G401 (cell line): Measurements from ENCODE around the gene SPATA2. TPM values are rescaled to one million over a fixed set of nuclear protein-coding genes. Genes with fewer than 3 reads are reported as not detected.
A peak's percentile ranks its signal among the peaks of the same experiment; 100 is the strongest.
"Not testable (repeated sequence)": the region's sequence is repeated elsewhere in the genome, so short reads cannot be mapped to it uniquely, and the experiment has no call there.

ENCODE experiments used
- DNase-seq: peaks from one replicate; pipeline ENCODE4 v3.0.0-alpha.2; 2015; ENCODE audit warnings: low spot score
- in situ Hi-C: cut with HindIII; loops from 2 replicates; pipeline ENCODE4 v1.10.0; 2016; ENCODE audit warnings: low sequenced_read_pairs, mixed read lengths
- total RNA-seq: library from RNA; depleted of rRNA; stranded (reverse); fragments of >200 nt; shearing (Covaris generic); gene quantifications from 2 replicates; pipeline ENCODE4 v1.2.3, GENCODE V29; 2014; rRNA removed

The SPATA2 gene
- total RNA-seq, 1 experiment from 2014 or later: 1.6 TPM

DNA sequence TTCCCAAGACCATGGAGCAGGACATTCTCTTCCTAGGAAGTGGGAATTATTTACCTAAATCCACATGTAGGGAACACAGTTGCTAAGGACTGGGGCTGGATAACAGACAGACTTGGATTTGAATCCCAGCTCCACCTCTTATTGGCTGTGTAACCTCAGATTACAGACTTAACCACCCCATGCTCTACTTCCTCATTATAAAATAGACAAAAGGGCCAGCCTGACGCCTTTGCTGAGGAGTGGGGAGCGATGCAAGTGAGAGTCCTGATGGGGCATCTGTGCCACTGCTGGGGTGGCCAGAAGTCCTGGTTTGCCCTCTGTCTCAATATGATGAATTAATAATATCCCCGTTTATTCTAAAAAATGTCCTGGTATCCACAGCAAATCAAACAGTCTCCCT is 46.8 kb downstream of the SPATA2 start:
- no peak for DNase-seq
- in situ Hi-C loops: no loop called here

GRCh38 chr20:49867453-49868215 is 47.7 kb downstream of the SPATA2 start:
- in situ Hi-C loops: no loop called here

GRCh38 chr20:49866051-49866450 is 49.3 kb downstream of the SPATA2 start:
- in situ Hi-C loops: no loop called here

More at GRCh38 chr20:49867453-49868215, 47.7 kb downstream of the SPATA2 start:
- no peak for DNase-seq

DNA sequence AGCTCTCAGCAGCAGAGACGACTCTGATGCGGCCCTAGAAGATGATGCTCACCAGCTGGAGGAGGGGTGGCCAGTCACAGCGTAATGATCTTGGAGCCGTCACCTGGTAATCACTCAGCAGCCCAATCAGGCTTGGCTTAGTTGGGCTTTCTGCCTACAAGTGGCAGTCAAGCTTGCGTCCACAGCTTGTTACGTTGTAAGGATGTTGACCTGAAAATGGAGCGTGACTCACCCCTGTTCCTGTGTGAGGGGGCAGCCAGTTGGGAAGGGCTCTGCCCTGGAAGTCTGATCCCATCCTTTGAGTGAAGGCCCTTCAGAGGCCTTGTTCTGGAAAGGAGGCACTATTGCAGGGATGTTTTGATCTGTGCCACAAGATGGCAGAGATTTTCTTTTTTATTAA is 49.8 kb downstream of the SPATA2 start:
- in situ Hi-C loops: no loop called here

More at GRCh38 chr20:49866051-49866450, 49.3 kb downstream of the SPATA2 start:
- no peak for DNase-seq

GRCh38 chr20:49863666-49864065 is 51.7 kb downstream of the SPATA2 start:
- DNase-seq: peak; percentile 95
- in situ Hi-C loops: no loop called here

More for the DNA sequence above, 49.8 kb downstream of the SPATA2 start:
- DNase-seq: no peak

GRCh38 chr20:49862607-49863200 is 52.6 kb downstream of the SPATA2 start:
- in situ Hi-C loops: no loop called here
- peak; percentile 78 for DNase-seq

DNA sequence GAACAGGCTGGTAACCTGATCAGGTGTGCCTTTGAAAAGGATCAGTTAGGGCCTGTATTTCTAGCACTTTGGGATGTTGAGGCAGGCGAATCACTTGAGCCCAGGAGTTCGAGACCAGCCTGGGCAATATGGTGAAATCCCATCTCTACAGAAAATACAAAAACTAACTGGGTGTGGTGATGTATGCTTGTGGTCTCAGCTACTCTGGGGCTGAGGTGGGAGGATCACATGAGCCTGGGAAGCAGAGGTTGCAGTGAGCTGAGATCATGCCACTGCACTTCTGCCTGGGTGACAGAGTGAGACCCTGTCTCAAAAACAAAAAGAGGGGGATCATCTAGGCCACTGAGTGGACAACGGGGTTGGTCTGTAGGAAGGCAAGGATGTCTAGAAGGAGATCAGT is 54.1 kb downstream of the SPATA2 start:
- in situ Hi-C loops, DNase-seq: not testable (repeated sequence)

DNA sequence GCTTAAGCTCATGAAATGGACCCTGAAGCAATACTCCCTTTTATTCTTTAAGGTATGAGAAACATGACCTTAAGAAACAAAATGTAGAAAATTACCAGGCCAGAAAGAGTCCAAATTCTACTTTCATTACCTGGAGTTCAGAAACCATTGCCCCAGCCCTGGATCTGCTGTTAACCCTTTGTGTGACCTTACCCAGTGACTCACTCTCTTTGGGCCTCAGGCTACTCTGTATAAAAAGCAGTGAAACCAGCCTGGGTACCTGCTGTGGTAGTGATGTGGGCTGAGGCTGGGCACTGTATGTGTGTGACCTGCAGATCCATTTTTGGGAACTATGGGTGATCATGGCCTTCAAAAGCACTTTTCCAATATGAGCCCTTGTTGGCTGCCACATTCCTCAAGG is 55.5 kb downstream of the SPATA2 start:
- no peak for DNase-seq
- in situ Hi-C loops: no loop called here

- peak; percentile 99 for DNase-seq
- in situ Hi-C loops: no loop called here
Observed at GRCh38 chr20:49859011-49859410, 56.3 kb downstream of the SPATA2 start.

DNA sequence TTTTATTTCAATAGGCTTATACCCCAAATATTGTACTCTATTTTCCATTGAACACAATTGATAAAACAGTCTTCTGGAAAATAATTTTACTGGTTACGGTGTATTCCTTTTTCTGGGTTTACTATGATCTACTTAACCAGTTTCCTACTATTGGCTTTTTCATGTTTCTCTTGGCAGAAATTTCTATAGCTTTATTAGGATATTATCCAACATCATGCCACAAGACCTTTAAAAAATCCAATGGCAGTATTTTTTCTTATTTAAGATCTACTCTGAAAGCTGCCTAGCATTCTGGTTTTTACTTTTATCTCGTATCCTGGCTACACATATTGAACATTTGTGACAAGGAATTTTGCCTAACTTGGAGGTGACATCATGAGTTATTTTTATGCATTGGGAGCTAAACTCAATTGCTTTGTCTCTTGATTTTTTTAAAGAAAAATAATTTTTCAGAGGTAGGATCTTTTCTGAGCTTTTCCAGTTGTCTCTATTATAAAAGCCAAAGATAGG is 57.2 kb downstream of the SPATA2 start:
- in situ Hi-C loops: no loop called here

GRCh38 chr20:49856904-49857303 is 58.4 kb downstream of the SPATA2 start:
- in situ Hi-C loops: no loop called here
- no peak for DNase-seq

More for the DNA sequence above, 57.2 kb downstream of the SPATA2 start:
- no peak for DNase-seq

GRCh38 chr20:49854190-49854875 is 61.0 kb downstream of the SPATA2 start:
- in situ Hi-C loops: no loop called here
- DNase-seq: peak; percentile 73

GRCh38 chr20:49853640-49854039 is 61.7 kb downstream of the SPATA2 start:
- DNase-seq: peak; percentile 88
- in situ Hi-C loops: no loop called here

Other genes starting within 250 kb of the SPATA2 start
- gene B4GALT5, start 201.7 kb downstream of the SPATA2 start, total RNA-seq: 25.5 and 38.4 TPM in 2 replicates
- gene SLC9A8, start 102.7 kb downstream of the SPATA2 start, total RNA-seq: 3.4 and 3.6 TPM in 2 replicates
- gene RNF114, start 20.9 kb upstream of the SPATA2 start, total RNA-seq: 75.1 and 79.8 TPM in 2 replicates
- 2.9 and 7.5 TPM in 2 replicates for gene SNAI1, start 67.5 kb upstream of the SPATA2 start, total RNA-seq
- gene UBE2V1, start 197.6 kb upstream of the SPATA2 start, total RNA-seq: 33.0 and 40.9 TPM in 2 replicates
- gene PEDS1, start 238.2 kb upstream of the SPATA2 start, total RNA-seq: 42.7 and 45.5 TPM in 2 replicates